Smooth muscle cell (in vitro differentiated cells): ENCODE results near the gene NUAK1. TPM values are rescaled to one million over a fixed set of nuclear protein-coding genes. Genes with fewer than 3 reads are reported as not detected.
A peak's percentile ranks its signal among the peaks of the same experiment; 100 is the strongest.

Source experiments
- DNase-seq: peaks from one replicate; lab custom pipeline; 2025; ENCODE audit not compliant: unreplicated experiment; lab: John Stamatoyannopoulos, UW
- H2AFZ ChIP-seq: fragments of 200-600 bp; sonication (generic); 2 replicates; pipeline ENCODE4 v1.6.0; 2016; ENCODE audit warnings: antibody characterized with exemption, low read depth, mild to moderate bottlenecking
- H3F3A ChIP-seq: fragments of 200-600 bp; sonication (generic); 2 replicates; pipeline ENCODE4 v1.6.0; 2017; ENCODE audit warnings: antibody characterized with exemption, low read depth
- H3K27ac ChIP-seq: fragments of 200-600 bp; sonication (generic); 2 replicates; pipeline ENCODE4 v1.5.1; 2016; ENCODE audit warnings: low read depth, mild to moderate bottlenecking
- H3K27me3 ChIP-seq: fragments of 200-600 bp; sonication (generic); 2 replicates; pipeline ENCODE4 v1.6.1; 2016; ENCODE audit warnings: low read depth, mild to moderate bottlenecking
- H3K36me3 ChIP-seq: fragments of 200-600 bp; sonication (generic); 2 replicates; pipeline ENCODE4 v1.5.1; 2016; ENCODE audit warnings: low read depth
- H3K4me1 ChIP-seq: fragments of 200-600 bp; sonication (generic); 2 replicates; pipeline ENCODE4 v1.5.1; 2016; ENCODE audit warnings: low read depth
- H3K4me2 ChIP-seq: fragments of 200-600 bp; sonication (generic); 2 replicates; pipeline ENCODE4 v1.6.0; 2016; ENCODE audit warnings: mild to moderate bottlenecking
- H3K4me3 ChIP-seq: fragments of 200-600 bp; sonication (generic); 2 replicates; pipeline ENCODE4 v1.5.1; 2016; ENCODE audit warnings: mild to moderate bottlenecking
- H3K79me2 ChIP-seq: fragments of 200-600 bp; sonication (generic); 2 replicates; pipeline ENCODE4 v1.6.0; 2016; ENCODE audit warnings: low read depth, mild to moderate bottlenecking
- H3K9ac ChIP-seq: fragments of 200-600 bp; sonication (generic); 2 replicates; pipeline ENCODE4 v1.6.0; 2016; ENCODE audit warnings: low read depth
- H3K9me3 ChIP-seq: fragments of 200-600 bp; sonication (generic); replicated peaks from 2 replicates; pipeline ENCODE4 v1.5.1; 2016; ENCODE audit warnings: low read depth
- H4K20me1 ChIP-seq: fragments of 200-600 bp; sonication (generic); 2 replicates; pipeline ENCODE4 v1.6.0; 2016; ENCODE audit warnings: low read depth
- CTCF ChIP-seq: fragments of 200-600 bp; sonication (generic); IDR thresholded peaks from 2 replicates; pipeline ENCODE4 v1.5.1; 2017; ENCODE audit warnings: borderline replicate concordance, mild to moderate bottlenecking, antibody characterized with exemption; ENCODE audit not compliant: insufficient read depth, poor library complexity, severe bottlenecking
- WGBS: methylation state at CpG from one replicate; pipeline ENCODE4 v1.1.7; 2016; ENCODE audit warnings: low lambda C conversion rate; 5-methylcytosine and 5-hydroxymethylcytosine counted together
- polyA plus RNA-seq: library from polyadenylated mRNA; unstranded; fragments of >200 nt; fragmentation: Nextera tagmentation; extraction: Ambion mirVana; gene quantifications from 2 replicates; pipeline ENCODE4 v1.2.1, GENCODE V29; 2016
- total RNA-seq: library from RNA; depleted of rRNA; stranded (reverse); fragments of >200 nt; gene quantifications from 2 replicates; pipeline ENCODE4 v1.2.3, GENCODE V29; 2014

Gene NUAK1
- total and polyA plus RNA-seq, 2 experiments from 2014 or later, result 35.3 to 64.2 TPM

- Histone ChIP-seq H3K4me1 (peaks cover 19% of the 10 kb centered on the region), H3K9ac (no peak overlapping the region), H4K20me1 (no peaks in the 10 kb centered on the region), H3K27me3 (no peaks in the 10 kb centered on the region), H3K4me2 (peak overlapping the region; percentile 15), H3K79me2 (no peaks in the 10 kb centered on the region), H3F3A (peaks cover 25% of the 10 kb centered on the region), H3K27ac (peak overlapping the region; percentile 27), H3K9me3 (no peaks in the 10 kb centered on the region), H3K4me3 (no peak overlapping the region), H3K36me3 (no peaks in the 10 kb centered on the region), H2AFZ (no peak overlapping the region)
- no peak for DNase-seq
- 61% methylated on average over 6 of the region's 6 CpGs for WGBS
- no peak for TF ChIP-seq CTCF
Observed at GRCh38 chr12:106048676-106049075, 90.1 kb downstream of the NUAK1 start.

GRCh38 chr12:106048016-106048415 lies 90.7 kb downstream of the NUAK1 start:
- 89% methylated on average over 1 of the region's 1 CpG for WGBS
- Histone ChIP-seq H3K9ac (no peak overlapping the region), H4K20me1 (no peaks in the 10 kb centered on the region), H2AFZ (no peak overlapping the region), H3K4me1 (peaks cover 19% of the 10 kb centered on the region), H3K4me2 (peak overlapping the region; percentile 15), H3K79me2 (no peaks in the 10 kb centered on the region), H3K36me3 (no peaks in the 10 kb centered on the region), H3K9me3 (no peaks in the 10 kb centered on the region), H3K27ac (no peak overlapping the region), H3K4me3 (no peak overlapping the region), H3F3A (peaks cover 31% of the 10 kb centered on the region), H3K27me3 (no peaks in the 10 kb centered on the region)
- DNase-seq, result no peak
- no peak for TF ChIP-seq CTCF

- Histone ChIP-seq H3K27ac (no peak overlapping the region), H3K9ac (no peak overlapping the region), H3K4me1 (peaks cover 19% of the 10 kb centered on the region), H3K4me2 (no peak overlapping the region), H3K27me3 (no peaks in the 10 kb centered on the region), H4K20me1 (no peaks in the 10 kb centered on the region), H3K9me3 (no peaks in the 10 kb centered on the region), H3K36me3 (no peaks in the 10 kb centered on the region), H2AFZ (no peak overlapping the region), H3F3A (peaks cover 32% of the 10 kb centered on the region), H3K4me3 (no peak overlapping the region), H3K79me2 (no peaks in the 10 kb centered on the region)
- no peak for TF ChIP-seq CTCF
- 86% methylated on average over 2 of the region's 2 CpGs for WGBS
- DNase-seq, result no peak
Observed at GRCh38 chr12:106046947-106047346, 91.8 kb downstream of the NUAK1 start.

- no peaks in the 10 kb centered on the region for H3K27me3 ChIP-seq
- H4K20me1 ChIP-seq, result no peaks in the 10 kb centered on the region
- H3F3A ChIP-seq, result peaks cover 32% of the 10 kb centered on the region
- H3K27ac ChIP-seq, result peak overlapping the region; percentile 84
- no peak for DNase-seq
- H3K9me3 ChIP-seq, result no peaks in the 10 kb centered on the region
- H3K4me2 ChIP-seq, result peak overlapping the region; percentile 71
- no peak overlapping the region for H3K9ac ChIP-seq
- H3K4me3 ChIP-seq, result no peak overlapping the region
- H3K4me1 ChIP-seq, result peaks cover 19% of the 10 kb centered on the region
- no peaks in the 10 kb centered on the region for H3K79me2 ChIP-seq
- H2AFZ ChIP-seq, result no peak overlapping the region
- 71% methylated on average over 4 of the region's 4 CpGs for WGBS
- H3K36me3 ChIP-seq, result no peaks in the 10 kb centered on the region
- TF ChIP-seq CTCF, result no peak
Observed at GRCh38 chr12:106046301-106046846, 92.4 kb downstream of the NUAK1 start.
